NCI-H774 (cell line): Measurements from ENCODE around the gene GUCA2A.

Experiments used
- DNase-seq: peaks from one replicate; lab custom pipeline; 2025; lab: John Stamatoyannopoulos, UW

The GUCA2A gene

DNA sequence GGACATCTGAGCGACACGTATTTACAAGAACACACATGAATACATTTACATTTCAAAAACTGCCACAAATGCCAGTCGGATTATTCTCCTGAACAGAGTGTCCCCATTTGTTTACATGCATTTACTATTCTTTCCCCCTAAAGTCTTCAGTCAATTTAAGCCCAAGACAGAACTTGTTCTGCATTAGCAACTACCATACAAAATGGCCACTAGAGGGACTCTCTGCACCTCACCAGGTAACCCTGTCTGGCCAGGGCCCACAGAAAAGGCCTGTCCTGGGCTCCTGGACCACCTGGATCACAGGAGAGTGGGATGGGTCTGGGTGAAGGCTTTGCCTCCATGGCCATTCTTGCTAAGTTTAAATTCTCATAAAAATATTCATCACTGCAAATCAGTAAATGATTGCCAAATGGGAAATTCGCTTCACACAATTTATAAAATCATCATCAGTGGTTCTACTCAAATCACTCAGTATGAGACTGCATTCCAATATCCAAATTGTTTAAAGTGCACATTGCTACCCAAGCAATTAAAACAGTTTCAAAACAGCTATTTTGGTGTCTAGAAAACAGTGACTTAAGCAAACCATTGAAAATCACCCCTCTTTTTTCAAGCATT is 12.5 kb upstream of the GUCA2A start:
- peak; percentile 66 for DNase-seq

DNA sequence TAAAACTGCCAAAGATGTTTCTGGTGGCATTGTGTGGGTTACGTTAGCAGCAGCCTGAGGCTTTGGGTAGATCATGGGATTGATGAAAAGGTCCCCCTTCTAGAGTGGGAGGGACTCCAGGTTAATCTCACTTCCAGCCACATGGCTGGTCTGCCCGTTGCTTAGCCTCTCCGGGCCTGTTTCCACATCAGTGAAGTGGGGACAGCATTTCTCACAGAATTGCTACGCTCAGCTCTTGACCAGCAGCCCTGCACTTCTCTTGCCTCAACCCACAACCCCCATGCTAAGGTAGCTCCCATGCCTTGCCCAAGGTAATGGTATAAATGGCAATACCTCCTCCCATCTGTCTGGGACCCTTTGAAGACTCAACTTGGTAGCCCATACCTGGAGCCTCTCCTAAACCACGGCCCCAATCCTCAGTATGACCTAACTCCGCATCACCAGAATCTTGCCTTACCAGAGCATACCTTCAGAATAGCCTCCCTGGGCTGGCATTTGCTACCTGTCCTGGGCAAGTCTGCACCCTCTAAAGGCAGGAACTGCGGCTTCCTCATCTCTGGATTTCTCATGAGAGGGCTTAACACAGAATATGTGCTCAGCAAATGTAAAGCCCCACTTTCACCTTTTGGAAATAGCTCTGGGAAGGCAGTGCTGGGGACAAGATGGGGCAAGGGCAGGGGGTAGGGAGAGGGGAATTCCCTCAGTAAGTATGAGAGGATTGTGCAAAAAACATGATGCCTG is 10.9 kb upstream of the GUCA2A start:
- no peak for DNase-seq

DNA sequence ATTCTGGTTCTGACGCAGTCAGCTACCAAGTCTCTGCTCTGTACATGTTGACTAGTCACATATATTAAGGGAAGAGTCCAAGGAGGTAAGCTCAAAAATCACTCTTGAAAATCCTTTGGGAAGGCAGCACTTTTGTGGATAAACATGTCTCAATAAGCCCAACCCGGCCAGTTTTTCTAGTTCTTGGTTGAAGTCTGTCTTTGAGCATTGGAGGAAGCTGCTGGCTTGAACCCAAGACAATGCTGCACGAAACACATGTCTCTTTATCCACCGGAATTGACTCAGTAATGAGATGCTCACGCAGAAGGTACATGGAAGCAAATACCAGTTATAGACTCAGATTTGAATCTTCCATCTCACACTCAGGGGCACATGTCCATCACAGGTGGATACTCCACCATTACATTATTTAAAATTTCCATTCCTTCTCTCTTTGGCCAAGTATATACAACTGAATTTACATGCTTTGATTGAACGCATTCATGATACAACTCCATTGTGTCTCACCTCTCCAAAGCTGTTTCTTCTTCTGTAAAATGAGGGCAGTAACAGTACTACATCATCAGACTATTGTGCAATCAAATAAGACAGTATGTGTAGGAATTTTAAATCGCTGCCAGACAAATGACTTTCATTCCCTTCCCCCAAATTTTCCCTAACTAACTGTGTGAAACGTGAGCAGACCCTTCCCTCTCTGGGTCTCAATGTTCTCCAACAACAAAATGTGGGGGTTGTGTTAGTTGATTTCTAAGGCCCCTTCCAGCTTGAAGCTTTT is 9.6 kb upstream of the GUCA2A start:
- DNase-seq, result no peak

DNA sequence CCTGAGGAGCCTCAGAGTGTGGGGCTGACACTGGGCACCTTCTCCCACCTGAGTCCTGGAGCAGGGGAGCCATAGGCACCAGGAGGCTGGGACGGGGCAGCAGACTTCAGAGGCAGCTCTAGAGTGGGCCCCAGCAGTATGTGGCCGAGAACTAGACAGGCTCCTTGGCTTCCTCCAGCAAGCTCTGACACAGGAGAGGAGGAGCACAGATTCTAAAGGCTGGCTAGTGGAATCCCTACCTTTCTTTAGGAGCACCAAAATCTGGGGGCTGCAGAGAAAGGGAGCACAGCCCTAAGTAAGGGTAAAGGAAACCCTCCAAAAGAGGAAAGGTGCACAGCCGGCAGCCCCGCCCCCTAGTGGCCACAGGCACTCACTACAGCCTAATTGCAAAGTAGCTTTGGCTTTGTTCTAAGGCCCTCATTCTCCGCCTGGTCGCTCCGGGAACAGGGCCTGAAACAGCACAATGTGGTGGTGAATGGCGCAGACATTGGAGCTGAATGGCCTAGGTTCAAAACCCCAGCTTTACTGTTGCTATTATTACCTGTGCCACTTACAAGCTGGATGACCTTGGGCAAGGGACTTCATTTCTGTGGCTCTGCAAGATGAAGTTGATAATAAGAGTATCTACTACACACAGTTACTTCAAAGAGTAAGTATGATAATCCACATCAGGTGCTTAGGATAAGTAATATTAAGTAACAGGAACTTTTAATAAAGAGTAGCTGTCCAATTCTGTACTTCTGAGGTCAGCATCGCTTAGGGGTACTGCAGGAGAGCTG is 8.8 kb upstream of the GUCA2A start:
- DNase-seq, result peak; percentile 56

DNA sequence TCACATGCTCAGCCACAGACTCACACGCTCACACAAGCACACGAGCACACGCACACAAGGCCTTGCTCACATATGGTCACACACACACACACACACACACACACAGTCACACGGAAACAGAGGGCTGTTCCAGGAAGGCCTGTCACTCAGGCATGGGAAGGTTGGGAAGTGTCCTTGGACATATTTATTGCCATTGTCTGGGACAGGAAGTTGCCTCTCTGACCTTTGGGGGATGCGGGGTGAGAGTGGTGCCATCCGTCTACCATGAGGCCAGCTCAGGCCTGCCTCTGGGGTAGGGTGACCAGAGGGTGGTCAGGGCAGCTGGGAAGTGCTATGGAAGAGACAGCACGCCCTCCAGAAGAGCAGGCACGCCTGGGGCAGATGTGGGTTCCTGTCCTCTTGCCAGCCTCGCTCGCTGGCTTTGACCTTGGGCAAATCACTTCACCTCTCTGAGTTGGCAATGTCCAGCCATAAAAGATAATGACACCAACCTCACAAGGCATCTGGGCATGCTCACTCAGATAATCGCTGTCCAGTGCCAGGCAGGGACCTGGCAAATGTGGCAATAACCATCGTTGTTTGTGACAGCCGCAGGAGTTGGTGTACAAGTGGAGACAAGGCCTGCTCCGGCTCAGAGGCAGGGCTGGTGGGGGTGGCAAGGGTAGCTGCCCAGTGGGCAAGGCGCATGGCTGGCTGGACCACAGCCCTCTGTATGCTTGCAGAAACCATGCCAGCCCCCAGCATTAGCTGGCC is 8.0 kb upstream of the GUCA2A start:
- DNase-seq, result no peak

DNA sequence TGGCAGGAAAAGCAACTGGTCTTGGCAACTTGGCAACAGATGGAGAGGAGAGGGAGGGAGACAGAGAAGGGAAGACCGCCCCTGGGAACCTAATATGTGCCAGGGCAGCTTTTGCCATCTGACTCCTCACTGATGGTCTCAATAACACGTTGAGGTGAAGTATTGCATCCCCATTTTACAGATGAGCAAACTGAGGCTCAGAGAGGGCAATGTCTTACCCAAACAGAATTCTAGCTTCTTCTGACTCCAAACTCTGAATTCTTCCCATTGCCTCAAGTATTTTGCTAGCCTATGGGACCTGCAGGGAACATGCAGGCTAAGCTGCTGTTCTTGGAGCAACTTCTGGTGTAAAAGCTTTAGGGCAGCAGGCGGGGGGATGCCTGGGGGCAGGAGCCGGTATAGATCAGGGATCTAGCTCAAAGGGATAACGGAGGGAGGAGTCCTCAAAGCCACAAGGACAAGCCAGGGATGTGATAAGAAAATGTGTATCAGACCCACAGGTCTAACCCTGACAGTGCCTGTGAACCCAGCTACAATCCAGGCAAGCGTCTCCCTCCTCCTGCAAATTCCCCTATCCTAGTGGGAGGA is 7.2 kb upstream of the GUCA2A start:
- no peak for DNase-seq

DNA sequence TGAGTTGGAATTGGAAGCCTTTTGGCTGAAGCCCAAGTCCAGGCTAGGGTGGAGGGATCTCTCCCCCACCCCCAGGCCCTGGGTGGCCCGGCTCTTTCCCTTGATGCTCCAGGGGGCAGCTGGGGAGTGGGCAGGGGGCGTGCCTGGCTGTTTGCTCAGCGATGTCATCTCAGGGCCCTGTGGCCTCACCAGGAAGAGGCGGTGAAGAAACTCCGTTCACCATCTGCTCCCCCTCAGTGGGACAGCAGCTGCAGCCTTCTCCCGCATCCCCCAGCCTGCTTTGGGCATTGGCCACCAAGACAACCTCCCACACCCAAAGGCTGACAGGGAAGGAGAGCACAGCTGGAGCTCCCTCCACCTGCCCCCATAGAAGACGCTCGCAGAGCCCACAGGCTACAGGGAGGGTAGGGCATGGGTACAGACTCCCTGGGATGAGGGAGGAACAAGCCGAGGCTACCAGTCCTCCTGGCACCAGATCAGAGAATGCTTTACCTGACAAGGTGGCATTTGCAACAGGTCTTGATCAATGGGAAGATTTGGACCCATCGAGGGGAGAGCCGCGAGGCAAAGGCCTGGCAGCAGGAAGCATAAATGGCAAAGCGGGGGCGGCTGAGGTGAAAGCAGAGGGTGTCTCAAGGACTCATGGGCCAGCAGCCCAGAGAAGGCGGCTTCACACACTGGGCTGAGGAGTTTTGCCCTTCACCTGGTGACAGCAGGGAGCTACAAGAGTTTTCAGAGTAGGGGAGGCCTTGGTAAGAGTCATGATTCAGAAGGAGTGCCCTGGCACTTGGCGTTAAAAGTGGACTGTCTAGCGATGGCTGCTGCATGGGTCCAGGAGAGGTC is 6.5 kb upstream of the GUCA2A start:
- DNase-seq, result no peak

DNA sequence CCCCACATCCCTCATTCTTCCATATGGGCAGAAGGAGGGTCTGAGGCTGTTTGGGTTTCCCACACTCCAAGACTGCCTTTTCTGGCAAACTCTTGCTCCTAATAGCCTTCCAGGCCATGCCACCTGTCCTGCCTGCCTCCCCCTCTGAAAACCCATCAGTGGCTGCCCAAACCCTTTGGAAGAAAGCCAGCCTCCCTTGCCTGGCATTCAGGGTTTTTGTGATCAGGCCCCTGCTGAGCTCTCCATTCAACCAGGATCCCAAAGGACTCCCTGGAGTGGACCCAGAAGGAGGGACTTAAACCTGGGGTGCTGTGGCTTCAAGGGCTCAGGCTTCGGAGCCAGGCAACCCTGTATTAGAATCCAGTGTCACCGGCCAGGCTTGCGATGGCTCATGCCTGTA is 4.2 kb upstream of the GUCA2A start:
- no peak for DNase-seq

DNA sequence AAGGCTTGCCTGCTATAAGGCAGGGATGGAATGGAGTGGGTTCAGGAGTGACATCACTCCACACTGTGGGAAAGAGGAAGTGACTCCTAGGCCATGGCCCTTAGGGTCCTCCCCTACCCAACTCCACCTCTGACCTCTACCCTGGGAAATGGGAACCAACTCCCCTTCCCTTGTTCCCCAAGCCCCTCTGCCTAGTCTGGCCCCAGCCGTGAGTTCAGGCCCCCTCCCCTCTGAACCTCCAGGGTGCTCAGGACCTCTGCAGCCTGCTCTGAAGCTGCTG is 3.8 kb upstream of the GUCA2A start:
- DNase-seq, result no peak

DNA sequence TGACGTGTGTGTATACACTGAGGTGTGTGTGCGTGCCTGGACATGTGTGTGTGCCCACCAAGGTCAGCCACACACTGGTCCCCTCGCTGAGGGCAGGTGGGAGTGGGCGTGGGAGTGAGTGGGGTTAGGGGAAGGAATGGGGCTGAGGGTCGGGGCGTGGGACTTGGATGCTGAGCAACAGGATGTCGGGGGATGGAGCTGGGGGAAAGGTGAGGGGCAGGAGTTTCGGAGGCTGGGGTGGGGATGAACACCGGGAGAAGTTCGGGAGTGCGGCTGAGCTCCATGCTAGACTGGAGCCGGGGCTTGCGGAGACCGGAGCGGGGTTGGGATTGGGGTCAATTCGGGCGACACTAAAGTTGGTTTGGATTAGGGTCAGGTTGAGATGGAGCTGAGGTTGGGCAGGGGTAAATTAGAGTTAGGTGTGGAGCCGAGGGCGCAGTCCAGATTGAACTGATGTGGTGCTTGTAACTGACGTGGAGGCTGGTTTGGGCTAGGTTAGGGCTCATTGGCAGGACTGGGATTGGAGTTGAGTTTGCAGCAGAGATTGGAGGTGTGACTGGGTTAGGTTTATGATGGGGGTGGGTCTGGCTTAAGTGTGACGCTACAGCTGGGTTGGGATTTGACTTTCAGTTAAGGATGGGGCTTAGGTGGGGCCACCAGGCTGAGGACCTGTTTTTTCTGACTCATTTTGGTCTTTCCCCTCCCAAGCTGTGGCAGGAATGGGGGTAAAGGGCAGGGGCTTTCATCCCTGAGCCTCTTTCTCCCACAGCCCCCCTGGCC is 3.3 kb upstream of the GUCA2A start:
- DNase-seq, result no peak

DNA sequence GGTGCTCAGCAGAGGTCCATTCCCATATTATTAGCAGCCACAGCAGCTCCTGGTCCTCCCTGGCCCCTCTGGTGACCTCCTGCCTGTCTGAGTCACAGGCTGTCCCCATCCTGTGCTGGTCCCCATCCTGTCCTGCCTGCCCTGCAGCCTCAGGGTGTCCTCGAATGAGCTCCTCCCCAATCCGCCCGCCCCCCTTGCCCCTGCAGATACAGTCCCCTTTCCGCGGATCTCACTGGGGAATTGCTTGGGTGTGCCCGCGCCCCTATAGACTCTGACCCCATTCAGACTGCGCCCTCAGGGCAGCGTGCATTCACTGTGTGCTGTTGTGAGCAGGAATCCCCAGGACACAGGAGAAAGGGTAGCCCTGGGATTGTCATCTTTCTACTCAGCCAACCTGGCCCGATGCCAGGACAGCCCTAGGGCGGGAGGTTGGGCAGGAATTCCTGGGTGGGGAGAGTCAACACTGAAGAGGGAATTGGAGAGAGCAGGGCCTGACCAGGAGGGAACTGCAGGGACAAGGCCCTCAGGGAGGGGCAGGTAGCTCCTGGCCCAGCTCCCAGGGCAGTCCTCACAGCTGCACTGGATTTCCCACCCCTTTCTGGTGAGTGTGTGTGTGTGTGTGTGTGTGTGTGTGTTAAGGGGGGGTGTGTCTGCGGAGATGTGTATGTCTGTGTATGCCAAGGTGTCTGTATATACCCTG is 1.1 kb upstream of the GUCA2A start:
- DNase-seq, result peak; percentile 64

DNA sequence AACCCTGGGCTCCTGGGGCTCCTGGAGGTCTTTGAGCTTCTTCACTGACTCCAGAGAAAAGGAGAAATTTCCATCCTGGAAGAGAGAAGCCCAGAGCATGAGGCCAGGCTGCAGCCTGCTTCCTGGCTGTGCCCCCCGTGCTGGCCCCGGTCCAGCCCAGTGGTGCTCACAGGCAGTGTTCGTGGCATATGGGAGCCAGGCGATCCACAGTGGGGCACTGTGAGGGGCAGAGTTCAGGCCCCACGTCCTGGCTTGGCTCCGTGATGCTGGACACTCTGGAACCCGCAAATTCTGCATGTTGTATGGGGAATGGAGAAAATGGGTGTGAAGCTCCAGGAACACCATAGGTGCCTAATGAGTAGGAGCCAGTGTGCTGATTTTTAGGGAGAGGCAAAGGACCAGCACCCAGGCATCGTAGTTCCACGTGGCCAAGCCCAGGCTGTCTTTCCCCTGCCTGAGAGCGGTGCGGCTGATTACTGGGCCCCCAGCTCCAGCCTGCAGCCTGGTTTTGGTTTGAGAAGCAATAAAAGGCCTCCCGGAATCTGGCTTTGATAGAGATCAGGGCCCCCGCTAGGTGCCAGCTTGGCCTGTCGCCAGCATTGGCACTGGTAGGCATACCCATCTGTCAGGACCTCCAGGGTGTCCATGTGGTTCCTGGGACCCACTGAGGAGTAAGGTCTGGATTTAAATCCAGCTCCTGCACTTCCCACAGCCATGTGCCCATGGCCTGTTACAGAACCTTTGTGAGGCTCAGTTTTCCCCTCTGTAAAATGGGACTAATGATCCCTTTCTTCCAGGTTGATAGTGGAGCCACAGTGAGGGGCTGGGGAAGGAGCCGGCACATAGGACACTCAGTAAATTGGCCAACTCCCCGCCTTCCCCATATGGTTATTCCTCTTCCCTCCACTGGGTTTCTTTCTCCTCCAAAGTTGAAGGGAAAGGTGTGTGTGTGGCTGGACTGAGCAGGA is 725 bp downstream of the GUCA2A start:
- DNase-seq, result no peak

DNA sequence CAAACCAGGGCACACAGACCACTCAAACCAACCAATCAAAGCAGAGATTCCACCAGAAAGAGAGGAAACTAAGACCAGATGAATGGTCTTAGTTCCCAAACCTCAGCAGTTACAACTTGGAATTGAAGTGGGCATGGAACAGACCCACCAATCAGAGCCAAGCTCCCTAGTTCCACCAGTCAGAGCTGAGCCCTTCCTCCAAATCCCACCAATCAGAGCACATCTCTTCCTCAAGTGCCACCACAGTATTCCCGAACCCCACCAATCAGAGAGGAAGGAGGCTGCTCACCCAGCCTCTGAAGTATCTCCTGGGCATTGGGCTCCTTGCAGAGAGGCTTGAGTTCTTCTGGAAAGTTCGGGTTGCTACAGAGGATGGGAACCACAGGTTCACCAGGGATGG is 1.4 kb downstream of the GUCA2A start:
- no peak for DNase-seq

DNA sequence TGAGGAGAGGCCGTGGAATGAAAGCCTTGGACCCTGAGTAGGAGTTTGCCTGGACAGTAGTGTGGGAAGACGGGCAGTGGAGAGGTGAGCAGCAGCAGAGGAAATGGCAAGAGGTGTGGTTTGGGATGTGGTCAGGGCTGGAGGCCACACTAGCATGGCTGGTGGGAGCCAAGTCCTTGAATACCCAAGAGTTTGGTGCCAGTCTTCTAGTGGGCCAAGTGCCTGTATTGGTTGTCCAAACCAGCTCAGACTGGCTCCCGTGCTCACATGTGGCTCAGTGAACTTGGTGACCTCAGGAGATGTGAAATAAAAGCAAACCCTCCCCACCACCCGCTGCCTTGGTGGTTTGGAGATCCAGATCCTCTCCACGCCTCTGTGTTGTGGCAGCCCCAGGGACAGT is 2.4 kb downstream of the GUCA2A start:
- no peak for DNase-seq

DNA sequence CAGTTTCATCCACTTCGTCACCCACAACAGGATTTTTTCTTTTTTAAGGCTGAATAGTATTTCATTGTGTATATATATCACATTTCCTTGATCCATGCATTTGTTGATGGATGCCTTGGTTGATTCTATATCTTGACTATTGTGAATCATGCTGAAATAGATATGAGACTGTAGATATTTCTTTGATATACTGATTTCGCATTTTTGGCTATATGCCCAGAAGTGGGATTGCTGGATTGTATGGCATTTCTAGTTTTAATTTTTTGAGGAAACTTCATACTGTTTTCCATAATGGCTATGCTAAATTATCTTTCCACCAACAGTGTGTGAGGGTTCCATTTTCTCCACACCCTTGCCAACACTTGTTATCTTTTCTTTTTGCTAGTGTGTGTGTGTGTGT is 6.4 kb downstream of the GUCA2A start:
- DNase-seq, result no peak

DNA sequence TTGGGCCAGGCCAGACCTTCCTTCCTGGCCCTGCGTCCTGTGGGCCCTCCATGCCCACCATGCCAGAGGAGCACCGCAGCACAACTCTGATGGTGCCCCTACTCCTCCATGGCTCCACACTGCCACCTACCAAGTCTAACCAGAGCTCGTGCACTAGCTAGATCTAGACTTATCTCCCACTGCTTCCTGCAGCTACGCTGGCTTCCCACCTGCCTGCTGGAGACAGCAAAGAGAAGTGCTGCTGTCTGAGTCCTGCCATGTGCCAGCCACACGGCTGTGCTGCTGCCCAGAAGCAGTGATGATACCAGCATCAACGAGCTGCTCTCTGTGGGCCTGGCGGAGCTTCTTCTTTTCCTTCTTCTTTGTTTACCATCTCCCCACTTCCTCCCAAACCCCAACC is 6.9 kb downstream of the GUCA2A start:
- peak; percentile 7 for DNase-seq

DNA sequence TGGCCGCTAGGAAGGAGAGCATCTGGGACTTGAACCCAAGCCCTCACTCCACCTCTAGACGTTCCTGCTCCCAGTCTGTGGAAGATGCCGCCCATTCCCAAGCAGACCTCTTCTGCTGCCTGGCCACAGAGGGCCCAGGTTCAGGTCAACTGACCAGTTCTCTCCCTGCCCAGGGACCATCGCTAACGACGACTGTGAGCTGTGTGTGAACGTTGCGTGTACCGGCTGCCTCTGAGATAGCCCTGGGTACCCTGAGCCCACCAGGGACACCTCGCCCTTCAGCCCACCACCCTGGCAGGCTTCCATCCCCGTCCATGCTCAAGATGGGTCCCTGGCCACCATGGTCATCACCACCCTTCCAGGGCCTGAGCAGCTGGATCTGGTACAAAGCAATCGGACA is 9.2 kb downstream of the GUCA2A start:
- DNase-seq, result no peak

DNA sequence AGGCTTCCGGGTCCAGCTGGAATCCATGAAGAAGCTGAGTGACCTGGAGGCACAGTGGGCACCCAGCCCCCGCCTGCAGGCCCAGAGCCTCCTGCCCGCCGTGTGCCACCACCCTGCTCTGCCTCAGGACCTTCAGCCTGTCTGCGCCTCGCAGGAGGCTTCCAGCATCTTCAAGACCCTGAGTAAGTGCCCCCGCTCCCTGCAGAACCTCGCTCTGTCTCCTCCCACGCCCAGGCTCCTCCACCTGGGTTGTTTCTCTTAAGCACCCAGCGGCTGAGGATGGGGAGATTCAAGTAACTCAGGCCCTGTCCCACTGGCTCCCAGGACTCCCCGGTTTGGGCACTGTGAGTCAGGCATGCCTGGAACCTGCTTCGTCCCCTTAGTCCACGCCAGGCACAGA is 9.9 kb downstream of the GUCA2A start:
- no peak for DNase-seq
